Retinal pigment epithelial cell (primary cell): ENCODE data around the gene SDK1.

ENCODE experiments used
- DNase-seq: peaks from one replicate; pipeline ENCODE4 v3.0.0-alpha.2; 2010; ENCODE audit warnings: low read depth
- H3K4me3 ChIP-seq: 2 replicates; pipeline ENCODE4 v1.5.1; 2011; ENCODE audit warnings: mild to moderate bottlenecking, low read length, control low read depth, moderate library complexity
- TF ChIP-seq, protein P1 (sequence below): conservative IDR thresholded peaks from 2 replicates; pipeline ENCODE4 v1.5.1; 2011; ENCODE audit warnings: low read depth, low read length, control low read depth, inconsistent platforms

The SDK1 gene

DNA sequence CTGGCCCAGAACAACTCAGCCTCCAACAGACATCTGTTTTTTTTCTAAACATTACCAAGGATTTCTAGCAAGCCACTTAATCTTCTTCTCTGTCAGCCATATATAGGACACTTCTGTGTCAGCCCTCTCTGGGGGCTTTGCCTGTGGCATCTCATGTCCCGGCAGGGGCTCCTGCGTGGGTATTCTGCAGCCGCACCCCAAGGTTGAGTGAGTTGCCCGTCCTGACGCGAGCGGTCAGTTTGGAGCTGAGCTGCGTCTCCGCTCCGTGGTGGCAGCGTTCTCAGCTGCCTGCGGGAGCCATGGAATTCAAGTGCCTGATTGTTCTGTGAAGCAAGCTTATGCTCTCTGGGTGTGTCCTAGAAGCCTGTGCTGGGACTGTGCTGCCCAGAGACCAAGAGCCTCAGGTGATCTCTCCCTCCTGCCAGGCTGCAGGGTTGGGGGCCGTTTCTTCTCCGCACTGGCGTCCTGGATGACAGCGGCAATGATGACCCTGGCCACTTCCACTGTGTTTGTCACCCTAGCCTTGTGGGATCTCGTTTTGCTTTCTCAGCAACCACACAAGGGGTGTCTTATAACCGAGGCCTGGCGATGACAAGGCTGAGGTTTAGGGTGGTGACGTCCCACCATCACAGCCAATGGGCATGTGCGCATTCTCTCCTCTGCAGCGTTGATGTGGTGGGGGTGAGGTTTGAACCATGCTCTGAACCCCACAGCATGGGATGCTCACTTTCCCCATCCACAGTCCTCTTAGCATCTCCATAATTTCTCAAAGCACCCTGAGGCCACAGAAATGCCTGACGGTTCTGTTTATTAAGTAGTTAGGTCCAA lies 768.4 kb downstream of the SDK1 start:
- DNase-seq = no peak
- H3K4me3 ChIP-seq = no peak overlapping the region
- TF ChIP-seq, protein P1, sequence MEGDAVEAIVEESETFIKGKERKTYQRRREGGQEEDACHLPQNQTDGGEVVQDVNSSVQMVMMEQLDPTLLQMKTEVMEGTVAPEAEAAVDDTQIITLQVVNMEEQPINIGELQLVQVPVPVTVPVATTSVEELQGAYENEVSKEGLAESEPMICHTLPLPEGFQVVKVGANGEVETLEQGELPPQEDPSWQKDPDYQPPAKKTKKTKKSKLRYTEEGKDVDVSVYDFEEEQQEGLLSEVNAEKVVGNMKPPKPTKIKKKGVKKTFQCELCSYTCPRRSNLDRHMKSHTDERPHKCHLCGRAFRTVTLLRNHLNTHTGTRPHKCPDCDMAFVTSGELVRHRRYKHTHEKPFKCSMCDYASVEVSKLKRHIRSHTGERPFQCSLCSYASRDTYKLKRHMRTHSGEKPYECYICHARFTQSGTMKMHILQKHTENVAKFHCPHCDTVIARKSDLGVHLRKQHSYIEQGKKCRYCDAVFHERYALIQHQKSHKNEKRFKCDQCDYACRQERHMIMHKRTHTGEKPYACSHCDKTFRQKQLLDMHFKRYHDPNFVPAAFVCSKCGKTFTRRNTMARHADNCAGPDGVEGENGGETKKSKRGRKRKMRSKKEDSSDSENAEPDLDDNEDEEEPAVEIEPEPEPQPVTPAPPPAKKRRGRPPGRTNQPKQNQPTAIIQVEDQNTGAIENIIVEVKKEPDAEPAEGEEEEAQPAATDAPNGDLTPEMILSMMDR = no peak

DNA sequence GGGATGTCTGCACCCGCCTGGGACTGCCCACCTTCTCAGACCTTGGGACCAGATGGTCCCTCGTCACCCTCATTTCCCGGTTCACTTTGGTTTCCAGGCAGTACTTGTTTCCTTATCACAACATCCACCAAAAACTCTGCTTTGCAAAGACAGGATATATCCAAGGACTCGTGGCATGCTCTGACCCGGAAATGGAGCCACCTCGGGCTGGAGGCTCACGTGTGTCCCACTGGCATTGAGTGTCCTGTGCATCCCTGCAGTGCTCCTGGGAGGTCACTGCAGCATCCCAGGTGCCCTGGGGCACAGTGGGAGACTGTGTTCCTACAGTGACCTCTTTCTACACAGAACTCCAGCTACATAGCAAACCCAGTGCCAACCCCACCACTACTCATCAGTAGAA lies 769.2 kb downstream of the SDK1 start:
- H3K4me3 ChIP-seq = no peak overlapping the region
- TF ChIP-seq, protein P1 = no peak
- DNase-seq = no peak

DNA sequence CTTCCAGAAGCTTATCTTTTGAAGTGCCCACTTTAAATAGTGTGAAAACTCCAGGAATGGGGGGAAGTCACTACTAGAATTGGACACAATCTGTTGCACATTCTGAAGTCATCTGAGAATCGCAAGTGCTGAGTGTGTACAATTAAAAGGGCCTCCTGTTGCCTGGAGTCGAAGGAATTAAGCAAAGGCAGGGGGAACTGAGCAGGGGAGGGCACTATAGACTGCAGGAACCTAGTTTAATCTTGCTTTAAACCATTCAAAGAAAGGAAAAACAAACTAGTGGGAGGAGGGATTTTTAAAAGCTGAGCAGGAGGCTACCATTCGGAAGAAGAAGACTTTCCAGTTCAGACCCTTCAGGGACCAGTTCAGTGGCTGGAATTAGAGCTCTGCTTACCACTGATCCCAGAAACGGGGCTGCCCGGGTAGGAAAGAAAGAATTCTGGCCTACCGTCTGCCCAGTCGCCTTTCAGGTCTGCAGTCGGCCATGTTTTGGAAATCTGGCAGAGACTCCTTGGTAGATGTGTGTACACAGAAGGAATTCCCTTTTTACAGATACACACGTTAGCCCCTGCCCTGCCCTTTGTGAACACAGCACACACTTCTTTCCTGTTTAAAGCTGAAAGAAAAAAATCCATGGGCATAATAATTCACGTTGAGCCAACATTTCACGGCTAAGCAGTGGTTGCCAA lies 770.5 kb downstream of the SDK1 start:
- DNase-seq = no peak
- H3K4me3 ChIP-seq = no peak overlapping the region
- TF ChIP-seq, protein P1 = no peak

DNA sequence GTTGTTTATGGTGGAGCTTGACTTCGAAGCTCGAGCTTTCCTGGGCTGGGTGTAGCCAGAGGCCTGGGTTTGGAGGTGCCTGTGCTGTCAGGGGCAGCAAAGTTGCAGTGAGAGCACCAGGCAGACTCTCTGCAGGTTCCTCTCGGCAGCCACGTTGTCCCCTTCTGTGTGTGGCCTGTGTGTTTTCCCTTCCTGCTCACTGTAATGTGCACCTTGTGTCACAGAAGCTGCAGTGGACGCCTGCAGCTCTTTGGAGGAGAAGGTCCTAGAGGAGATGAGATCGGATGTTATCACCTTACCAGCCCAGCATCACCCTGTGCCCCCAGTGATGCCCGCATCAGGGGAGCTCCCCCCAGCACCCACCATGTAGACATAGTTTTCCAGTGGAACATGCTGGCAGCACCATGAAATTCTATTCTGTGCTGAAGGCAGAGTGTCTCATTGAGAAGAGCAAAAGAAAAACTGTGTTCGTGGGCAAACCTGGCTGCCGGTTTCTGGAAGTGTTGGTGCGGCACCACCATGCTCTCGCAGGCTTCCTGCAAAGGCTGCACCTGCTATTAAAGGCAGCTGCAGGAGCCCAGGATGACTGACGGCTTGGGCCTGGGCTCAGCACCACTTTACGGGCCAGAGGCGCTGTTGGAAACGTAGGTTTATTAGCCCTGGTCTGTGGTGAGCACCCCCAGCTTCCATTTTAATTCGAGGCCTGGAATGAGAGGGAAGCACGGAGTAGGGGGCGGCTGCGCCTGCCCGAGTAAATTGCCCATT lies 771.3 kb downstream of the SDK1 start:
- no peak overlapping the region for H3K4me3 ChIP-seq
- DNase-seq = no peak
- TF ChIP-seq, protein P1 = no peak

DNA sequence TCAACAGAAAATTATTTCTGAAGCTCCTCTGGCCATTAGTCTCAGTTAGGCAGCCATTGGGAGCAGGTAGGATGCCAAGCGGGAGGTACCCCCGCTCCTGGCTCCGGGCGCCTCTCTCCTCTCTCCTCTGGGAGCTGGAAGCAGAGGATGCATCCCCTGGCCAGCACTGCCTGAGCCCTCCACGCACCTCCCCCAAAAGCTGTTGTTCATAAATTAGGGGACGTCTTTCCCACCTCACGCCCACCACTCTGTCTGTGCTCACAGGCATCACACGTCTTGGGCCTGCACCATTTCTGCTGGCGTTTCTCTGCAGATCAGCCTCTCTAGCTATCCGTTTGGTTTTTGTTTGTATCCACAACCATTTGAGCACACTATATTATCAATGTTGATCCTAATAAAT lies 772.0 kb downstream of the SDK1 start:
- DNase-seq = no peak
- TF ChIP-seq, protein P1 = no peak
- H3K4me3 ChIP-seq = no peak overlapping the region

DNA sequence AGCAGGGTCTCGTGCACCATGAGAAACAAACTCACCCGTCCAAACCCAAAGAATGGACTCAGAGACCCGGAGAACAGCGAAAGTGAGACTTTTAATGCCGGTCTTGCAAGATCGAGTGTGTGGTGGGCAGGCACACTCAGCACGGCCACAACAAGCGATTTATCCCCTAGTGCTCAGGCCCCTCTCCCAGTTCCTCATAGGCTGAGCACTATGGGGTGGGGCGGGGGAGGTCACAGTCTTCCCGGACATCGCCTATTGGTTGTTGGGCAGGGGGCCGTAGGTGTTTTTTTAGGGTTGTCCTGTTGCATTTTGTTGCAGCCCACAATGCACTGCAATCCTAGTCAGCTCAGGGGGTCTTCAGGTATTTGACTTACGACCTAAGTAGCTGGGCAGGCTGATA lies 772.7 kb downstream of the SDK1 start:
- TF ChIP-seq, protein P1 = no peak
- DNase-seq = no peak
- H3K4me3 ChIP-seq = no peak overlapping the region
